ENCODE measurements around the gene UGT1A1. TPM values are rescaled to one million over a fixed set of nuclear protein-coding genes. Genes with fewer than 3 reads are reported as not detected.

Gene UGT1A1
- total RNA-seq, 2 experiments from 2014 or later, result not detected

DNA sequence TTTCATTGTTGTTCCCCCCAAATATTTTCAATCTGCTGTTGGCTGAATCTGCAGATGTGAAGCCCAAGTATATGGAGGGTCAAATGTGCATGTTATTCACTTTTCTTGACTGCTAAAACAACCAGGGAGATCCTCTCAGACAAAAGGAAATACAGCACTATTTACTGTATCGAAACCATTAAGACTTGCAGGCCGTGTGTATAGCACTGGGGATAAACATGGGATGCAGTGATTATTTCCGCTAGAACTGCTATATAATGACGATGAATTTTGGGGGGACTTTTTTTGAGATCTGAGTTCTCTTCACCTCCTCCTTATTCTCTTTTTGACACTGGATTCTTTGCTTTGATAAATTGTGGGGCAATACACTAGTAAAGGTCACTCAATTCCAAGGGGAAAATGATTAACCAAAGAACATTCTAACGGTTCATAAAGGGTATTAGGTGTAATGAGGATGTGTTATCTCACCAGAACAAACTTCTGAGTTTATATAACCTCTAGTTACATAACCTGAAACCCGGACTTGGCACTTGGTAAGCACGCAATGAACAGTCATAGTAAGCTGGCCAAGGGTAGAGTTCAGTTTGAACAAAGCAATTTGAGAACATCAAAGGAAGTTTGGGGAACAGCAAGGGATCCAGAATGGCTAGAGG, 3.5 kb upstream of the UGT1A1 start:
- CTCF ChIA-PET, result no interaction called here
- POLR2A ChIA-PET, result no interaction called here

DNA sequence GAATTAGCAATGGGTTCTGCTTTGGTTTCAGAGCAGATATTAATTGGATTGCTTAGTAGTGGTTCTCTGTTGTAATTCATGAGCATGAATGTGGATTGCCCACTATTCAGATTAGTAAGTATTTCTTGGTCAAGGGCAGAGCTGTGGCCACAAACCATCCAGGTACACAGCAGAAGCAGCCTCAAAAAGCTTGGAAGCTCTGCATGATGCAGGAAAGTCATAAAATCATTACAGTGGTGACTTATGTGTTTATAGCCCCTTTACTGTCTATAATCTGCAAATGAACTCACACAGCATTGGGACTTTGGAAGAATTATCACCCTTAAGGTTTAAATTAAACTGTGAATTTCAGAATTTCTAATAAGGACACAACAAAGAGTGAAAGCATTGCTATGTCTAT, 1.9 kb upstream of the UGT1A1 start:
- CTCF ChIA-PET, result no interaction called here
- POLR2A ChIA-PET, result no interaction called here

DNA sequence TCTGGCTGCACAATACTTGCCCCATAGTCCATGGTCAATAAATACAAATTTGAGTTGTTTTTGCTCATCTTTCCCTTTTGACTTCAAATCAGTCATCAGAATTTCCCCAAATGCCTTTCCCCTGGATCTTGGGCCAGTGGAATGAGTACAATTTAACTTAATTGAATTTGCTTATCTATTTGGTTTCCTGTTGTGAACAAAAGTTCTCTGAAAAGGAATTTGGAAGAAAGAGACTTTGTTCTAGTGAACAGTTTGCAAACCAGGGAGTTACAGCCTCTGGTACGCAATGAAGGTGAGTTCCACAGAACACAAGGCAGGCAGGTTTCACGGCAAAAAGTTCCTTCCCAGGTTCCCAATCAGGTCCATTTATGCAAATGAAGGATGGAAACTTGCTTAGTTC, 1.2 kb upstream of the UGT1A1 start:
- POLR2A ChIA-PET, result no interaction called here

DNA sequence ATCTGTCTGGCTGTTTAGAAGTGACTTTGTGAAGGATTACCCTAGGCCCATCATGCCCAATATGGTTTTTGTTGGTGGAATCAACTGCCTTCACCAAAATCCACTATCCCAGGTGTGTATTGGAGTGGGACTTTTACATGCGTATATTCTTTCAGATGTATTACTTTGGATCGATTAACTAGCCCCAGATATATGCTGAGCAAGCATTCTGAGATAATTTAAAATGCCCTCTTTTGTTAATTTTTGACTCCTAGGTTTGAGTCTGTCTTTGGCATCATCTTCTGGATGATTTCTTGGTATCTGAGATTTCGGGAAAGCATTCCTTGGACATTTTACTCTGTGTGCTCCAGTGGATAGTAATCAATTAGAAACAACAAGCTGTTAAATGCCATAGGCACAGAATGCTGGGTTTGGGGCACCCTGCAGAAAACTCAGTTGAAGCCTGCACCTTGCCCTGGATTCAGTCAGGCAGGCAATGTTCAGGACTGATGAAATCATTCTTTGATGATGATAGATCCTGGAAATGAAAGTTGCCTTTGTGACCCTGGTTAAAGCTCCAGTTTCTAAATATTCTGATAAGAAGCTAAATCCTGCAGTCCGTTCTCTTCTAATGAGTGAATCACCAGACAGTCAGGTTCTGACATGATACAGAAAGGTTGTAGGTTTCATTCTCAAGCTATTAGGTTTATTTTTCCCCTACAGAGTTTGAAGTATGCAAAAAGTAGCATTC, 1.1 kb downstream of the UGT1A1 start:
- ChIA-PET CTCF (no interaction called here), POLR2A (no interaction called here)

More for the DNA sequence above, 1.2 kb upstream of the UGT1A1 start:
- CTCF ChIA-PET, result no interaction called here

DNA sequence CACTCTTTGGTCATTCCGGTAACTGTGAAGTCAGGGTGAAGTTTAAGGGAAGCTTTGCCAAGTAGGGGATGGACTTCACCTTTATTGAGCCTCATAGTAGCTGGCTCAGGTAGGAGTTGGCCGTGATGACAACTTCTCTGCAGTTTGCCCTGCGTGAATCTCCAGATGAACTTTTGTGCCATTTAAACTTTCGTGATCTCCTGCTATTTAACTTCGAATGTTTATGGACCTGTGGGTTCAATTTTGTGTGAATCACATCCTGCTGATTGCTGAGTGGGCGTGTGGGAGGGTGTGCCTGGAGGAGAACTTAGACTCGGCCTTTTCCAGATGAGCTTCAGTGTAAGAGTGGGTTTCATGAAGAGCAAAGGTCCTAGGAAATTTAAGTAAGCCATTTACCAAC, 4.2 kb downstream of the UGT1A1 start:
- POLR2A ChIA-PET, result no interaction called here
- CTCF ChIA-PET, result no interaction called here

DNA sequence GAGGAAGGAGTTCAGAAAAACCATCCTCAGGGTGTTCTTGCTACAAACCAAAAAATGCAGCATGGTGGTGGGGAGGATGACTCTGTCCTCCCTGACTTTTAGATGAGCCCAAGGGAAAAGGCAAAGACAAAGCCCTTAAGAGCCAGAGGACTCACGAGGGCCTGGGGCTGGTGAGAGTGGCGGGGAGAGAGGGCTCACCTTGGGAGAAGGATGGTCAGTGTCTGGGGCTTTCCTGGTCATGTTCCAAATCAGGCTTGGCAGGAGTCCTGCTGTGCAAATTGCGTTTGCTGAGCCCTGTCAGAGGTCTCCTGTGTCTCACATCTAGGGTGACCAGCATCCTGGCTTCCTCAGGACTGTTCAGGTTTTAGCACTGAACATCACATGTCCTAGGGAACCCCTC, 4.7 kb downstream of the UGT1A1 start:
- ChIA-PET CTCF (no interaction called here), POLR2A (no interaction called here)

DNA sequence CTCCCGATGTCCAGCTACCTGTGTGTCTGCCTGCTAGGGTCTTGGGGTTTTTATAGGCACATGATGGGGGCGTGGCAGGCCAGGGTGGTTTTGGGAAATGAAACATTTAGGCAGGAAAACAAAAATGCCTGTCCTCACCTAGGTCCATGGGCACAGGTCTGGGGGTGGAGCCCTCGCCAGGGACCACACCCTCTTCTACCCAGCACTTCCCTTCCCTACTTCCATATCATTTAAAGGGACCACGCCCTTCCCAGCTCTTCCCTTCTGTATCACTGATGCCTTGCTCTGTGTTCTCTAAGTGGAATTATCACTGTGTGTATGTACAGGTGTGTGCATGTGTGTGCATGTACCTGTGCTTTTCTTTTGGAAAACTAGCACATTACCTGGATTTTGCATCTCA, 6.3 kb downstream of the UGT1A1 start:
- POLR2A ChIA-PET, result no interaction called here
- CTCF ChIA-PET, result no interaction called here

DNA sequence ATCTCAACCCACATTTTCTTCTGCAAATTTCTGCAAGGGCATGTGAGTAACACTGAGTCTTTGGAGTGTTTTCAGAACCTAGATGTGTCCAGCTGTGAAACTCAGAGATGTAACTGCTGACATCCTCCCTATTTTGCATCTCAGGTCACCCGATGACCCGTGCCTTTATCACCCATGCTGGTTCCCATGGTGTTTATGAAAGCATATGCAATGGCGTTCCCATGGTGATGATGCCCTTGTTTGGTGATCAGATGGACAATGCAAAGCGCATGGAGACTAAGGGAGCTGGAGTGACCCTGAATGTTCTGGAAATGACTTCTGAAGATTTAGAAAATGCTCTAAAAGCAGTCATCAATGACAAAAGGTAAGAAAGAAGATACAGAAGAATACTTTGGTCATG, 8.0 kb downstream of the UGT1A1 start:
- POLR2A ChIA-PET, result no interaction called here
- CTCF ChIA-PET, result no interaction called here

DNA sequence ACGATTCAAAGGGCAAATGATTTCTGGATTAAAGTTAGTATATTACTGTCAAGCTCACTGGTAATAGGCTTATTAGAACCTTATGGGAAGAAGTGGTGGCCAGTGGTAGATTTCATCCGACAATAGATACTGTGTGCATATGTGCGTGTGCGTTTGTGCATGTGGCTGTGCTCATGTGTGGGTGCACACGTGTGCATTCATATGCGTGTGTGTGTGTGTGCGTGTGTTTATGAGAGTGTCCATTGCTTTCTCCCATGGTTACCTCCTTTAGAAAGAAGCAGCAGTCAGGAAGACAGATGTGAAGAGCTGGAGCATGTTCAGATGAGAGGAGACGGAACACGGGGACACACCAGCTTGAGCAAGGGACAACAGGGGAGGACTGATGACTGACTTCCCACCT, 9.2 kb downstream of the UGT1A1 start:
- ChIA-PET CTCF (no interaction called here), POLR2A (no interaction called here)

DNA sequence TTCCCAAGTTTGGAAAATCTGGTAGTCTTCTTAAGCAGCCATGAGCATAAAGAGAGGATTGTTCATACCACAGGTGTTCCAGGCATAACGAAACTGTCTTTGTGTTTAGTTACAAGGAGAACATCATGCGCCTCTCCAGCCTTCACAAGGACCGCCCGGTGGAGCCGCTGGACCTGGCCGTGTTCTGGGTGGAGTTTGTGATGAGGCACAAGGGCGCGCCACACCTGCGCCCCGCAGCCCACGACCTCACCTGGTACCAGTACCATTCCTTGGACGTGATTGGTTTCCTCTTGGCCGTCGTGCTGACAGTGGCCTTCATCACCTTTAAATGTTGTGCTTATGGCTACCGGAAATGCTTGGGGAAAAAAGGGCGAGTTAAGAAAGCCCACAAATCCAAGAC, 12.1 kb downstream of the UGT1A1 start:
- ChIA-PET POLR2A (no interaction called here), CTCF (no interaction called here)

DNA sequence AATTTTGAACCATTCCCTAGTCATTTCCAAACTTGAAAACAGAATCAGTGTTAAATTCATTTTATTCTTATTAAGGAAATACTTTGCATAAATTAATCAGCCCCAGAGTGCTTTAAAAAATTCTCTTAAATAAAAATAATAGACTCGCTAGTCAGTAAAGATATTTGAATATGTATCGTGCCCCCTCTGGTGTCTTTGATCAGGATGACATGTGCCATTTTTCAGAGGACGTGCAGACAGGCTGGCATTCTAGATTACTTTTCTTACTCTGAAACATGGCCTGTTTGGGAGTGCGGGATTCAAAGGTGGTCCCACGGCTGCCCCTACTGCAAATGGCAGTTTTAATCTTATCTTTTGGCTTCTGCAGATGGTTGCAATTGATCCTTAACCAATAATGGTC, 12.5 kb downstream of the UGT1A1 start:
- CTCF ChIA-PET, result no interaction called here
- POLR2A ChIA-PET, result no interaction called here

DNA sequence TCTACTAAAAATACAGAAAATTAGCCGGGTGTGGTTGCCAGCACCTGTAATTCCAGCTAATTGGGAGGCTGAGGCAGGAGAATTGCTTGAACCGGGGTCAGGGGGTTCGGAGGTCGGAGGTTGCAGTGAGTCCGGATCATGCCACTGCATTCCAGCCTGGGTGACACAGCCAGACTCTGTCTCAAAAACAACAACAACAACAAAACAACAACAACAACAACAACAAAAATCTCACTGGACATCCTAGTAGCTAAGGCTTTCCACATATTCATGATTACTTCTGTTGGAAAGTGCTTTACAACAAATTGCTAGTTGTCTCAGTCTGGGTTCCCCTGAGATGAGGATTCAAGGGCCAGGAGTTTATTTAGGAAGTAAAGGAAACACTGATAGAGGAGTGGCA, 13.8 kb downstream of the UGT1A1 start:
- ChIA-PET CTCF (no interaction called here), POLR2A (no interaction called here)

DNA sequence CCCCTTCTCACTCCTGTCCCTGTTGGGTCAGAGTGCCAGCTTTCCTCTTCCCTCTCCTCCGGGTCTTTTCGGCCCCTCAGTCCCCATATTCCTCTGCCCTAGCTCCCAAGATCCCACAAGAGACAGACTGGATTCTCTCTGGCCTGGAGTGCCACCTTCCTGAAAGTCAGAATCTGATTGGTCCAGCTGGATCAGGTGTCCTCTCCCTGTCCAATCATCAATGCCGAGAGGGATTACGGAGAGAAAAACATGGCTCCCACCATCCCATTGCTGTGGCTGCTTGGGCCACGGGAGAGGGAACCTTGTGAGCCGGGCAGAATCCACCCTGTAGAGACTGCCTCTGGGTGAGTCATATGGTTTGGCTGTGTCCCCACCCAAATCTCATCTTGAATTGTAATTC, 15.3 kb downstream of the UGT1A1 start:
- ChIA-PET CTCF (no interaction called here), POLR2A (interaction anchor here (0.7 kb wide), 1 partner anchor 30 kb away, joined by 5 read pairs; no protein-coding TSS in a partner anchor)

DNA sequence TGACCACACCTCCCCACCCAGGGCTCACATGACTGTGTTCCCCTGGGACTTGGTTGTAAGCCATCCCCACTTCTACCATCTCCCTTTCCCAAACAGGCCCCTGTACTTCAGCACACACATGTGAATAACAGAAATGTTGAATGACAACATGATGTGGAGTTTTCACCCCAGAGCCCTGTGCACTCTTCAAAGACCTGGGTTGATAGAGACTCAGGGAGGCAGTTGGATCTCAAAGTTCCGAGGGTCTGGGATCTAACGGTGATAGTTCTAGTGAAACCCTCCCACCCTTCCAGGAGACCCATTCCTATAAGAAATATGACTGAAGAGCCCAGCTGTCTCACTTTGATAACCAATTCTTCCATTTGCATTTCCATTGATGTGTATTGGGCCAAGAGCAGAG, 18.0 kb downstream of the UGT1A1 start, which contains the start of gene MROH2A:
Gene MROH2A, plus strand, starts transcription at position 301 of the 400 bp plus-strand sequence. CDS start 1,029 bp downstream, outside the sequence.
- CTCF ChIA-PET, result no interaction called here
- POLR2A ChIA-PET, result no interaction called here

DNA sequence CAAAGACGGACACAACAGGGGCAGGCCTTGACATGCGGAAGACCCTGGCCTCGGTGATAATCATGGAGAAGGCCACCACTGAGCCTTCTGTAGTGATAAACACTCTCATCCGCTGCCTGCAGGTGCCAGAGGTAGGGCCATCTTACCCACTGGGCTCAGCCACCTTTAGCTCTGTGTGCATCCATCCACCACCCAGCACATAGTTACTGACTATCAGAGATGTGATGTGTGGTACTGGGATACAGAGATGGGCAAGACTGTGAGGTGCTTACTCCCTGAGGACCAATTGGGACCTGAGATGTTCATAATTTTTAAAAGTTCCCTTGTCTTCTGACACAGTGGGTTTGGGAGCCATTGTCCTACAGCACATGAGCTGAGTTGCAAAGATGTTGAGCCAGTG, 19.7 kb downstream of the UGT1A1 start:
- POLR2A ChIA-PET, result no interaction called here
- CTCF ChIA-PET, result no interaction called here

DNA sequence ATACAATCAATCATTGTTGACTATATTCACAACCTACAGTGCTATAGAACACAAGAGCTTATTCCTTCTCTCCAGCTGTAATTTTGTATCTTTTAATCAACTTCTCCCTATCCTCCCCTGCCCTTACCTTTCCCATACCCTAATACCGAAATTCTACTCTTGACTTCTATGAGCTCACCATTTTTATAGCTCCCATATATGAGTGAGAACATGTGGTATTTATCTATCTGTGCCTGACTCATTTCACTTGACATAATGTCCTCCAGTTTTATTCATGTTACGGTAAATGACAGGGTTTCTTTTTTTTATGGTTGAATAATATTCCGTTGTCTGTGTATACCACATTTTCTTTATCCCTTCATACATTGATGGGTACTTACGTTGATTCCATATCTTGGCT, 20.7 kb downstream of the UGT1A1 start:
- CTCF ChIA-PET, result no interaction called here
- POLR2A ChIA-PET, result no interaction called here

DNA sequence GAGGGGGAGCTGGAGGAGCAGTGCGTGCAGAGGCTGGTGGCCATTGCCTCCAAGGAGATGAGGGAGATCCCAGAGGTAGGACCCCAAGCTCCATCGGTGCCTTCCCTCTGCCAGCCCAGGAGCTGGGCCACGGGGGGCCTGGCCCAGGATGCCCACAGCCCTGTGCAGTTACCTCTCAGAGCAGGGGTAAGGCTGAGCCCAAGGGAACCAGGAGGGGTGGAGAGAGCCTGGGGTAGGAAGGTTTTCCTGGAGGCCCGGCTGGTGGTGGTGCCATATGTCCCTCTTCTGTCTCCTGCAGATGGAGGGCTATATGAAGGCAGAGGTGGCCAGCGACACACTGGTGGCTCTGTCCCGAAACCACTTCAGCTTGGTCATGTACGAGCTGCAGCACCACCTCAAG, 29.5 kb downstream of the UGT1A1 start:
- ChIA-PET CTCF (no interaction called here), POLR2A (no interaction called here)

DNA sequence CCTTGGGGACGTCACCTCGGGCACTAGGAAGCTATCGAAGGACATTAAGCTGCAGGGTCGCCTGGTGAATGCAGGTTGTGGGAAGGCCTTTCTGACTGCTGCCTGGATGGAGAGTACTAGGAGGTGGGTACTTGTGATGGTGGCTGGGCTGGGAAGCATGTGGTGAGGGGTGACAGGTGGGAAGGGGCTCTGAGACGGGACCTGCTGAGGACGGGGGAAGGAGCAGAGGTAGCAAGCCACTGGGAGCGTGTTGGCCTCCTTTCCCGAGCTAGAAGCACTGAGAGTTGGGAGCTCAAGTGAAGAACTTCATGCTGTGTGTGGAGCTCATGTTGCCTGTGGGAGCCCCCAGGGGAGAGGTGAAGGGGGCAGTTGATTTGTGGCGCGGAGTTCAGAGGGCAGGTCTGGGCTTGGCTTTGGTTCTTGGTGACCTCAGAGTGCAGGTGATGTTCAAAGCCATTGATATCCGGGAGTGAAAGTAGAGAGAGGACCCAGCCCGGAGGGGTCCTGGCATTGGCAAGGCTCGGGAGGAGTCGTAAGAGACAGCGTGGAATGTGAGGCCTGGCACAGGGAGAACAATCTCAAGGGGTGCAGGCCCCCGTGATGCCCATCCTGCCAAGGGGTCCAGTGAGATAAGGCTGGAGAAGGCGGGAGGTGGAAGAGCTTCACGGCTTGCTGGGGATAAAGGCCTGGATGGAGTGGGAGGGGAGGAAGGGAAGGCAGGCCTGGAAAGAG, 31.2 kb downstream of the UGT1A1 start:
- POLR2A ChIA-PET, result no interaction called here
- CTCF ChIA-PET, result no interaction called here

DNA sequence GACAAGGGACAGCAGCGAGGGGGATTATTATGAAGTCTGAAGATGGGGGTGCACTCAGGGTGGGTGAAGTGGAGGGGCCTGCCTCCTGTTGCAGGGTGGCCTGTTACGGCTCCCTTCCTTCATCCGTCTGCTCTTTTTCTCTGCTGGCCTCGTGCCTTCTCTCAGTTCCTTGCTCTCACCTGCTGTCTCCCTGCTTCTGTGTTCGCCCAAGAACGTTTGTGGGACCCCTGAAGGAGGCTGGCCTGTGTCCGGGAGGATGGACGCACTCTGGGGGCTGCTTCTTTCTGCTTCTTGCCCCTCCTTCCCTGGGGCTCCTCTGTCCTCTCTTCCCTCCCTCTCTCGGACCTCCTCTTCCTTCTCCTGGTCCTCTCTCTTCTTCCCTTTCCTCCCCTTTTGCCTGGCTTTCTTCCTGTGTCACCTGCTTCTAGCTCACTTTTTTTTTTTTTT, 31.8 kb downstream of the UGT1A1 start:
- POLR2A ChIA-PET, result no interaction called here
- CTCF ChIA-PET, result no interaction called here

DNA sequence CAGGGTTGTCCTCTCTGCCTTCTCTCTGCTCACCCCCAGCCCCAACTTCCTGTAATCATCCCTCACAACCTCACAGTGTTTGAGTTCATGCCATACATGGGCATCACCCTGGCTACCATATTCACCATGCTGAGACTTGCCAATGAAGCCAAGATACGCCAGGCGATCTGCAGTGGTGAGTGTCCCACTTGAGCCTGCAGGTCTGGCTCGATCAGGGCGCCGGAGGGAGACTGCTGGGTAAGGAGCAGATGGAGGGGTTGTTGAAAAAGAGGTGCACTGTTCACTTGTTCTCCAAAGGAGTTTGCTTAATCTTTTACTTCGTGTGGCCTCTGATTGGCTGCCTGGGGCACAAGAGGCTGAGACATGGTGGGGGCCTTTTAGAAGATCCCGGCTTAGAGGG, 32.6 kb downstream of the UGT1A1 start:
- ChIA-PET CTCF (no interaction called here), POLR2A (no interaction called here)

DNA sequence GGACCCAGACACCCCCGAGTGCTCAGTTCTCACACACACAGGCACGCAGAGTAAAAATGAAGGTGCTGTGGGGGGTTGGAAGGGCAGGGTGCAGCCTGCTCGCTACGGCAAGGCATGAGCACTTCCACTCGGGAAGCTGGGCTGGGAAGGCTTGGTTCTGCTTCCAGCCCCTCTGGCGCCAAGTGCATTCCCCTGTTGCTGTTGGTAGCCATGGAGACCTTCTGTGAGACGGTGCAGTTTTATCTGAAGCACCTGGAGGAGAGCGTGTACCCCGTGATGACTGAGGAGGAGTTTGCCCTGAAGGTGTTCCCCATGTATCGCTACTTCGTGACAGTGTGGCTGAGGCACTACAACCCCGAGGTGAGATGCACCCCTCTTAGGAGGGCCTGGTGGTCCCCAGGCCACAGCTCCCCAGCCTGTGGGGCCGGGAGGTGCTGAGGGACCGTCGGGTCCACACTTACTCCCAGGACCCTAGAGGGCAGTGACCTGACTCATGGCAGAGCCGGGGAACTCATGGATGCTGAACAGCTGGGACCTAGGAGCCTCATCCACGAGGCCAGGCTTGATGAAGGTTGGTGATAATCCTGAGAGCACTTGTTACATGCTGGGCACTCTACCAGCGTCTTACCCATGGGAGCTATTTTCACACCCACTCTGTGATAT, 33.5 kb downstream of the UGT1A1 start:
- ChIA-PET CTCF (no interaction called here), POLR2A (no interaction called here)

Measured in activated CD8-positive, alpha-beta memory T cell treated with anti-CD3 and anti-CD28 coated beads for 36 hours (primary cell).